IMR-90 (cell line): ENCODE measurements around the gene IREB2. TPM values are rescaled to one million over a fixed set of nuclear protein-coding genes. Genes with fewer than 3 reads are reported as not detected.

Experiments
- ATAC-seq: fragments of 200-7000 bp; cut with Tn5 transposase; 2 replicates; pipeline ENCODE4 v1.9.1; 2020; ENCODE audit warnings: low read depth, mild to moderate bottlenecking, moderate library complexity
- BruUV-seq: library from RNA; stranded (reverse); fragments of 400-500 nt; replicated peaks from 2 replicates; lab custom pipeline; 2021; lab: Mats Ljungman, UMichigan
- CTCF ChIA-PET: fragments of 300-600 bp; formaldehyde crosslinking; extraction: SDS; loops from one replicate; lab custom pipeline; 2021; ENCODE audit warnings: antibody characterized with exemption; lab: Yijun Ruan, JAX
- POLR2A ChIA-PET: fragments of 300-600 bp; sonication (Branson Sonifier 250); formaldehyde crosslinking; loops from one replicate; lab custom pipeline; 2022; ENCODE audit warnings: antibody characterized with exemption; ENCODE audit not compliant: unreplicated experiment; lab: Charles Lee
- DNase-seq: peaks from one replicate; pipeline ENCODE4 v3.0.0; 2013
- H2AFZ ChIP-seq: replicated peaks from 2 replicates; pipeline ENCODE3; 2013; ENCODE audit warnings: low read length, mild to moderate bottlenecking; ENCODE audit not compliant: poor library complexity
- H2AK5ac ChIP-seq: 2 replicates; pipeline ENCODE4 v1.6.1; 2013; ENCODE audit warnings: low read depth, low read length, inconsistent platforms
- H2AK9ac ChIP-seq: replicated peaks from 2 replicates; pipeline ENCODE3; 2013; ENCODE audit warnings: mild to moderate bottlenecking, low read depth, low read length, moderate library complexity; ENCODE audit not compliant: poor library complexity
- H2BK120ac ChIP-seq: 2 replicates; pipeline ENCODE4 v1.6.1; 2013; ENCODE audit warnings: low read depth, low read length, inconsistent platforms
- H2BK15ac ChIP-seq: 3 replicates; pipeline ENCODE4 v1.6.1; 2013; ENCODE audit warnings: low read depth, low read length, inconsistent platforms
- H2BK20ac ChIP-seq: 2 replicates; pipeline ENCODE4 v1.6.1; 2013; ENCODE audit warnings: low read depth, mild to moderate bottlenecking, inconsistent platforms, low read length, moderate library complexity
- H2BK5ac ChIP-seq: 2 replicates; pipeline ENCODE4 v1.6.1; 2013; ENCODE audit warnings: mild to moderate bottlenecking, low read depth, low read length, inconsistent platforms; ENCODE audit not compliant: poor library complexity, severe bottlenecking
- H3K14ac ChIP-seq: replicated peaks from 2 replicates; pipeline ENCODE4 v1.6.1; 2013; ENCODE audit warnings: low read depth, low read length, inconsistent platforms
- H3K18ac ChIP-seq: 2 replicates; pipeline ENCODE4 v1.6.1; 2013; ENCODE audit warnings: low read depth, low read length, control low read depth
- H3K23ac ChIP-seq: 2 replicates; pipeline ENCODE4 v1.6.1; 2013; ENCODE audit warnings: low read depth, low read length, inconsistent platforms
- H3K27ac ChIP-seq: 2 replicates; pipeline ENCODE4 v1.5.1; 2013; ENCODE audit warnings: mild to moderate bottlenecking, control low read depth, low read length; ENCODE audit not compliant: insufficient read depth
- H3K27me3 ChIP-seq: 2 replicates; pipeline ENCODE4 v1.6.1; 2013; ENCODE audit warnings: low read length; ENCODE audit not compliant: control insufficient read depth, insufficient read depth
- H3K36me3 ChIP-seq: 2 replicates; pipeline ENCODE4 v1.6.1; 2013; ENCODE audit warnings: low read length, mixed read lengths; ENCODE audit not compliant: control insufficient read depth, insufficient read depth
- H3K4ac ChIP-seq: 2 replicates; pipeline ENCODE4 v1.6.1; 2013; ENCODE audit warnings: low read depth, low read length, inconsistent platforms
- H3K4me1 ChIP-seq: 2 replicates; pipeline ENCODE4 v1.6.1; 2013; ENCODE audit warnings: low read length, mixed read lengths; ENCODE audit not compliant: control insufficient read depth, insufficient read depth
- H3K4me2 ChIP-seq: 2 replicates; pipeline ENCODE4 v1.6.1; 2013; ENCODE audit warnings: low read depth, mild to moderate bottlenecking, control low read depth, low read length, moderate library complexity
- H3K4me3 ChIP-seq: 2 replicates; pipeline ENCODE4 v1.5.1; 2013; ENCODE audit warnings: low read depth, mild to moderate bottlenecking, control low read depth, low read length, moderate library complexity; ENCODE audit not compliant: insufficient read depth
- H3K56ac ChIP-seq: 2 replicates; pipeline ENCODE4 v1.6.1; 2013; ENCODE audit warnings: low read length, inconsistent platforms; ENCODE audit not compliant: insufficient read depth; ENCODE audit errors: extremely low read depth
- H3K79me1 ChIP-seq, 2 experiments: 2 replicates each; pipeline ENCODE4 v1.6.1; 2013; ENCODE audit warnings: low read length in 2 of 2, inconsistent platforms in 1 of 2, low read depth in 1 of 2
- H3K9ac ChIP-seq: 2 replicates; pipeline ENCODE4 v1.6.1; 2013; ENCODE audit warnings: low read depth, low read length, control low read depth
- H3K9me1 ChIP-seq: 2 replicates; pipeline ENCODE4 v1.6.1; 2013; ENCODE audit warnings: low read length, inconsistent platforms; ENCODE audit not compliant: insufficient read depth
- H3K9me3 ChIP-seq: 2 replicates; pipeline ENCODE4 v1.6.1; 2013; ENCODE audit warnings: low read length; ENCODE audit not compliant: control insufficient read depth, insufficient read depth
- H4K20me1 ChIP-seq: 2 replicates; pipeline ENCODE4 v1.6.1; 2013; ENCODE audit warnings: low read length, inconsistent platforms; ENCODE audit not compliant: insufficient read depth
- H4K5ac ChIP-seq: 2 replicates; pipeline ENCODE4 v1.6.1; 2013; ENCODE audit warnings: mild to moderate bottlenecking, low read depth, low read length, control low read depth
- H4K8ac ChIP-seq, 2 experiments: 2 replicates each; pipeline ENCODE4 v1.6.1; 2013; ENCODE audit warnings: low read depth in 2 of 2, low read length in 2 of 2, control low read depth in 1 of 2, inconsistent platforms in 1 of 2
- H4K91ac ChIP-seq: 2 replicates; pipeline ENCODE4 v1.6.1; 2013; ENCODE audit warnings: low read depth, low read length, inconsistent platforms; ENCODE audit not compliant: insufficient read depth
- BHLHE40 ChIP-seq: fragments of 150-350 bp; IDR thresholded peaks from 2 replicates; pipeline ENCODE4 v1.6.1; 2016; ENCODE audit warnings: mild to moderate bottlenecking, low read depth, low read length
- CEBPB ChIP-seq: IDR thresholded peaks from 2 replicates; pipeline ENCODE4 v1.6.1; 2012; ENCODE audit warnings: low read depth, low read length, improper control_type of control experiment
- FOS ChIP-seq: fragments of 150-350 bp; IDR thresholded peaks from 2 replicates; pipeline ENCODE4 v1.6.1; 2016; ENCODE audit warnings: low read depth, low read length
- RAD21 ChIP-seq: IDR thresholded peaks from 2 replicates; pipeline ENCODE4 v1.6.1; 2012; ENCODE audit warnings: low read length, improper control_type of control experiment
- RFX5 ChIP-seq: IDR thresholded peaks from 2 replicates; pipeline ENCODE4 v1.8.0; 2012; ENCODE audit warnings: low read depth, mild to moderate bottlenecking, low read length, moderate library complexity
- SMC3 ChIP-seq: fragments of 150-350 bp; IDR thresholded peaks from 2 replicates; pipeline ENCODE4 v1.6.1; 2016; ENCODE audit warnings: low read depth, mild to moderate bottlenecking, antibody characterized with exemption, low read length, moderate library complexity
- WGBS, 2 experiments: methylation state at CpG; one replicate each; pipeline versions ENCODE4 v1.1.5 to v1.1.7; 2013; ENCODE audit warnings: missing lambda C conversion rate in 2 of 2; ENCODE audit not compliant: insufficient read length in 1 of 2; ENCODE audit errors: extremely low coverage in 2 of 2; 5-methylcytosine and 5-hydroxymethylcytosine counted together
- dilution Hi-C: fragments of 300-500 bp; cut with HindIII; formaldehyde crosslinking; loops from one replicate; pipeline ENCODE4 v1.14.3; 2018; ENCODE audit warnings: low sequenced_read_pairs; ENCODE audit not compliant: unreplicated experiment
- in situ Hi-C: fragments of 300-500 bp; cut with MboI; formaldehyde crosslinking; loops from 3 replicates; pipeline ENCODE4 v1.14.3; 2019; ENCODE audit warnings: low sequenced_read_pairs, inconsistent platforms, mixed read lengths
- intact Hi-C: fragments of 100-400 bp; cut with micrococcal nuclease; formaldehyde crosslinking; loops from 2 replicates; pipeline ENCODE4 v1.10.0; 2022
- polyA plus RNA-seq, 3 experiments: library from polyadenylated mRNA; depleted of rRNA; stranded (reverse); fragments of >200 nt; gene quantifications; 2 replicates each; pipeline ENCODE4 v1.2.3, GENCODE V29; 2012; ENCODE audit warnings: low replicate concordance in 1 of 3
- total RNA-seq: library from RNA; depleted of rRNA; stranded (reverse); fragments of >200 nt; gene quantifications from 2 replicates; pipeline ENCODE4 v1.2.3, GENCODE V29; 2012

Gene IREB2
- total and polyA plus RNA-seq, 2 of the 4 experiments (the other 2 are of a cell fraction), result 12.2 to 13.5 TPM

GRCh38 chr15:78397382-78397781 is 40.6 kb upstream of the IREB2 start:
- no peak overlapping the region for H2BK20ac ChIP-seq
- H3K4me3 ChIP-seq, result no peak overlapping the region
- H3K79me1 ChIP-seq, result no peaks in the 10 kb centered on the region
- no peaks in the 10 kb centered on the region; the same call in 1 of the 2 replicates for H3K4me1 ChIP-seq
- H4K91ac ChIP-seq, result no peak overlapping the region
- H3K4me2 ChIP-seq, result no peak overlapping the region
- H3K9ac ChIP-seq, result no peak overlapping the region
- intact Hi-C loops, result no loop called here
- CTCF ChIA-PET, result no interaction called here
- H4K8ac ChIP-seq, result no peak overlapping the region
- ATAC-seq, result no peak
- WGBS, 2 experiments, result 88% methylated on average over 1 of the region's 2 CpGs; no CpG with 5 or more reads in 1 of the 2 experiments
- no peak overlapping the region for H3K4ac ChIP-seq
- H2BK120ac ChIP-seq, result no peak overlapping the region
- H2BK5ac ChIP-seq, result no peak overlapping the region
- no peak overlapping the region for H3K27ac ChIP-seq
- no peak for TF ChIP-seq BHLHE40
- TF ChIP-seq FOS, result no peak
- TF ChIP-seq SMC3, result no peak
- no peak for TF ChIP-seq CEBPB
- TF ChIP-seq RFX5, result no peak
- no peak for TF ChIP-seq RAD21
- H3K56ac ChIP-seq, result no peak overlapping the region
- peaks cover 44% of the 10 kb centered on the region for H3K27me3 ChIP-seq
- no peak overlapping the region for H2AK9ac ChIP-seq
- H3K9me1 ChIP-seq, result no peaks in the 10 kb centered on the region
- H4K5ac ChIP-seq, result no peak overlapping the region
- no peak overlapping the region for H2AFZ ChIP-seq
- no peak overlapping the region for H3K18ac ChIP-seq
- DNase-seq, result no peak
- H3K23ac ChIP-seq, result no peak overlapping the region
- dilution Hi-C loops, result no loop called here
- H2BK15ac ChIP-seq, result no peak overlapping the region
- in situ Hi-C loops, result no loop called here
- POLR2A ChIA-PET, result no interaction called here
- H3K36me3 ChIP-seq, result no peaks in the 10 kb centered on the region
- no TSS peak for BruUV-seq
- no peaks in the 10 kb centered on the region for H4K20me1 ChIP-seq
- H3K9me3 ChIP-seq, result no peaks in the 10 kb centered on the region
- H3K14ac ChIP-seq, result no peak overlapping the region
- H2AK5ac ChIP-seq, result no peak overlapping the region
